ENCODE data around the gene SMG6. TPM values are rescaled to one million over a fixed set of nuclear protein-coding genes. Genes with fewer than 3 reads are reported as not detected.
A peak's percentile ranks its signal among the peaks of the same experiment; 100 is the strongest.

Gene SMG6
- total and polyA plus RNA-seq, 2 of the 13 experiments (the other 11 are each of a cell fraction or from before 2014, with no cell fraction given): 4.6 to 14.6 TPM

DNA sequence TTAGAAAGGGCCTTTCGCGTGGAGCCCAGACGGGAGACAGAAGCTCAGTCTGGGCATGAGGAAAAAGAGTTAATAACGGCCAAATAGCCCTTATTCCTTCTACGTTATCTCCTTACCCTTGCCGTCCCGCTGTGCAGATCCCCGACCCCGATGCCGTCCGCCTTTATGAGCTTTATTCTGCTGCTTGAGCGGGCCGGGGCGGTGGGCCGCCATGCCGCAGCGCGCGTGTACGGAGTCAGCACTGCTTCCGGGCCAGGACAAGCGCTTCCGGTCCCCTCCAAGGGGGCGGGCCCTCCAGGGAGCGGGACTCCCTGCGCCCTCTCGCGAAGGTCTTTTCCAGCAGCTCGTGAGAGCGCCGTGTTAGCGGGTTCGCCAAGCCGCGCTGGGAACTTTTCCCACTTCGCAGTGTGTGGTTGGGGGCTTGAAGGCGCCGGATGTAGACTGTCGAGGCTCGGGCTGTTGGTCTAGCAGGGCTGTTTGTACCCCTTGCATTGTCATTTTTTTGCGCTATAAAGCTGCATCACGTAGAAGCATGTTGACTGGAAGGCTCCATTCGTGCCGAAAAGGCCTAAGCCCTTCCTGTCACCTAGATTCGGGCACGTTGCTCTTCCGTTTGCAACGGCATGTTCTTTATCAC is 32.7 kb upstream of the SMG6 start, which contains the start of gene TSR1 (continued):
- TF ChIP-seq SOX13 (IDR thresholded peaks at IDR 0.05) (no peak), SOX13 (CRISPR knock-in tag; conservative IDR thresholded peaks at IDR 0.05 in 1 of 2, IDR thresholded peaks at IDR 0.05 in 1 of 2) (peak in 1 of 2 experiments; percentile 11; a peak in 1 of 4 replicates), ZNF768 (CRISPR knock-in tag; IDR thresholded peaks at IDR 0.05) (peak; percentile 34; the same call in 1 of the 2 replicates), ETV5 (CRISPR knock-in tag; IDR thresholded peaks at IDR 0.05; ENCODE audit: borderline replicate concordance) (peak; percentile 64; the same call in 1 of the 2 replicates), SP140L (CRISPR knock-in tag; IDR thresholded peaks at IDR 0.05; ENCODE audit: borderline replicate concordance) (peak; percentile 70; the same call in 1 of the 2 replicates), STAG1 (CRISPR knock-in tag; IDR thresholded peaks at IDR 0.05) (peak; percentile 31; the same call in 1 of the 2 replicates), SNAI1 (CRISPR knock-in tag; IDR thresholded peaks at IDR 0.05; ENCODE audit: borderline replicate concordance) (no peak; the same call in none of the 2 replicates), ELF4 (CRISPR knock-in tag; IDR thresholded peaks at IDR 0.05; ENCODE audit: borderline replicate concordance) (peak; percentile 8; the same call in 1 of the 2 replicates), SP5 (CRISPR knock-in tag; IDR thresholded peaks at IDR 0.05; ENCODE audit: borderline replicate concordance, low read depth) (peak; percentile 71), ZNF547 (CRISPR knock-in tag; IDR thresholded peaks at IDR 0.05) (peak; percentile 80), ZNF788 (CRISPR knock-in tag; IDR thresholded peaks at IDR 0.05; ENCODE audit: borderline replicate concordance) (peak; percentile 54; the same call in 1 of the 2 replicates), ZSCAN21 (CRISPR knock-in tag; IDR thresholded peaks at IDR 0.05; ENCODE audit: borderline replicate concordance) (0 out of 2 replicates have a peak, but pooled peaks have one; percentile 41), AKAP8 (CRISPR knock-in tag; IDR thresholded peaks at IDR 0.05) (no peak), KMT2B (CRISPR knock-in tag; IDR thresholded peaks at IDR 0.05) (peak; percentile 92), PHF5A (CRISPR knock-in tag; IDR thresholded peaks at IDR 0.05; ENCODE audit: low read depth, unreplicated experiment) (no peak), ZNF629 (CRISPR knock-in tag; conservative IDR thresholded peaks at IDR 0.05) (peak; percentile 37; the same call in 1 of the 2 replicates), ZSCAN12 (CRISPR knock-in tag; IDR thresholded peaks at IDR 0.05) (no peak), ZNF569 (CRISPR knock-in tag; IDR thresholded peaks at IDR 0.05; ENCODE audit: borderline replicate concordance) (0 out of 2 replicates have a peak, but pooled peaks have one; percentile 47), ZNF567 (CRISPR knock-in tag; IDR thresholded peaks at IDR 0.05; ENCODE audit: borderline replicate concordance) (peak; percentile 58; the same call in 1 of the 2 replicates), NKX3-1 (CRISPR knock-in tag; IDR thresholded peaks at IDR 0.05) (peak; percentile 61), ZNF512B (CRISPR knock-in tag; IDR thresholded peaks at IDR 0.05; ENCODE audit: borderline replicate concordance) (0 out of 2 replicates have a peak, but pooled peaks have one; percentile 21), TP53 (CRISPR knock-in tag; conservative IDR thresholded peaks at IDR 0.05) (0 out of 2 replicates have a peak, but pooled peaks have one; percentile 24)
- TF ChIP-seq, protein P1, sequence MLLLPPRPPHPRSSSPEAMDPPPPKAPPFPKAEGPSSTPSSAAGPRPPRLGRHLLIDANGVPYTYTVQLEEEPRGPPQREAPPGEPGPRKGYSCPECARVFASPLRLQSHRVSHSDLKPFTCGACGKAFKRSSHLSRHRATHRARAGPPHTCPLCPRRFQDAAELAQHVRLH (CRISPR knock-in tag; IDR thresholded peaks at IDR 0.05; ENCODE audit: borderline replicate concordance, low read depth): peak; percentile 90
- TF ChIP-seq, protein P2, sequence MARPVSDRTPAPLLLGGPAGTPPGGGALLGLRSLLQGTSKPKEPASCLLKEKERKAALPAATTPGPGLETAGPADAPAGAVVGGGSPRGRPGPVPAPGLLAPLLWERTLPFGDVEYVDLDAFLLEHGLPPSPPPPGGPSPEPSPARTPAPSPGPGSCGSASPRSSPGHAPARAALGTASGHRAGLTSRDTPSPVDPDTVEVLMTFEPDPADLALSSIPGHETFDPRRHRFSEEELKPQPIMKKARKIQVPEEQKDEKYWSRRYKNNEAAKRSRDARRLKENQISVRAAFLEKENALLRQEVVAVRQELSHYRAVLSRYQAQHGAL (CRISPR knock-in tag; IDR thresholded peaks at IDR 0.05; ENCODE audit: not compliant biosample characterization): peak; percentile 93

Data from HepG2 (cell line).